Large intestine (tissue), 3 donors: ENCODE measurements around the gene CPEB4. TPM values are rescaled to one million over a fixed set of nuclear protein-coding genes. Genes with fewer than 3 reads are reported as not detected.
A peak's percentile ranks its signal among the peaks of the same experiment; 100 is the strongest.

Source experiments
- DNase-seq, 2 donors: peaks; one replicate each; pipeline versions ENCODE4 v3.0.0 to v3.0.0-alpha.2; 2013
- H3K27ac ChIP-seq: one replicate; pipeline ENCODE4 v1.5.1; 2013; ENCODE audit warnings: low read length
- H3K27me3 ChIP-seq: 2 replicates; pipeline ENCODE4 v1.6.1; 2013; ENCODE audit warnings: low read length; ENCODE audit not compliant: control insufficient read depth, insufficient read depth
- H3K36me3 ChIP-seq: 2 replicates; pipeline ENCODE4 v1.6.1; 2013; ENCODE audit warnings: low read length; ENCODE audit not compliant: control insufficient read depth, insufficient read depth
- H3K4me1 ChIP-seq: one replicate; pipeline ENCODE4 v1.6.1; 2013; ENCODE audit warnings: low read length; ENCODE audit not compliant: control insufficient read depth, insufficient read depth
- H3K4me3 ChIP-seq: one replicate; pipeline ENCODE4 v1.5.1; 2013; ENCODE audit warnings: low read length
- H3K9me3 ChIP-seq: one replicate; pipeline ENCODE4 v1.6.1; 2013; ENCODE audit warnings: mild to moderate bottlenecking, low read depth, low read length, moderate library complexity; ENCODE audit not compliant: control insufficient read depth
- WGBS: methylation state at CpG from one replicate; pipeline ENCODE4 v1.1.5; 2013; ENCODE audit warnings: low lambda C conversion rate; ENCODE audit not compliant: insufficient coverage; 5-methylcytosine and 5-hydroxymethylcytosine counted together
- polyA plus RNA-seq: library from polyadenylated mRNA; unstranded; fragments of 120-200 nt; gene quantifications from one replicate; pipeline ENCODE4 v1.2.1, GENCODE V29; 2013

The CPEB4 gene
- polyA plus RNA-seq, 1 donor: 46.6 TPM

DNA sequence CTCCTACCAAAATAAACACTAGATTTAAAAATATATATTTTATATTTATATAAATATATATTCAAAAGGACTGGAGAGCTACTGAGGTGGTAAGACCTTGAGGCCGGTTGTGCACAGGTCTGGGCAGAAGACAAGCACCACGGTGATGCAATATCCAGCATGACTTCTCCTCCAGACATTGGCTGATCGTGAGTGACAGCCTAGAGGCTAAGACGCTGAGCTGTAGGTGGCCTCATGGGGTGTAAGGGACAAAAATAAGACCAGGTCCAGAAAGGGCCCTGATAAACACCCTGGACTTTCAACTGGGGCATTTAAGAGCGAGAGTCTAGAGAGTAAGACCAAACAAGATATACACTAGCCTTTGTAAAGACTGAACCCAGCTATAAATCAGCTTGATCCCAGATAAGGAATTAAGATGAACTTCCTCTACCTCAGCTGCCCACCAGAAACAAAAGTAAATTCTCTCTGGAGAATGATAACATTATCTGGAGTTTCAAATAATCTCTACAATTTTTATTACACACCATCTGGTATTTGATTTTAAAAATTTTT is 86.6 kb downstream of the CPEB4 start:
- Histone ChIP-seq H3K4me1 (peaks cover 17% of the 10 kb centered on the region), H3K27me3 (no peaks in the 10 kb centered on the region), H3K4me3 (no peak overlapping the region), H3K27ac (peak overlapping the region; percentile 88), H3K36me3 (no peaks in the 10 kb centered on the region), H3K9me3 (peaks cover 3% of the 10 kb centered on the region)
- peak; percentile 88 to 93 for DNase-seq
- 0% methylated on average over 1 of the region's 5 CpGs for WGBS

DNA sequence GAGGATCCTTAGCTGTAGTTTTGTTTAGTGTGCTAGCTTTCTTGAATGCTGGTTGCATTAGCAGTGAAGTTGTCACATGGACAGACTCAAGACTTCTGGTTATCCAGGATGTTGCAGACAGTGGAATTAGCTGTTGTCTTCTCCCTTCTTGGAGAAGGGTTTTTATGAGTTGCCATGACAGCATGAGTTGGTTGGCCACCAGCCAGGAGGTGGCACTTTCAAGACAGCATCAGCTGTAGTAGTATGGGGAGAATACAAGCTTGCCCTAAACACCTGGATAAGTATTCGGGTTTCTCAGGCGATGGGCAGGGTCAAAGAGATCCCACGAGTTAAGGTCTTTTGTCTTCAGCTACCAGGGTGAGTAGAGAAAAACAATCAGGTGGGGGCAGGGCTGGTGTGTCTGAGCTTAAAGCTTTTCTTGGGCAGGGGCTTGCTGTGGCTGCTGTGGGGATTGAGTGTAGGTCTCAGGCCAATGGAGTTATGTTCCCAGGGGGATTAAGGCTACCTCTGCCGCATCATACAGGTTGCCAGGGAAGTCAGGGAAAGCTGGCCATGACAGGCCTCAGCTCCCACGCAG is 93.1 kb downstream of the CPEB4 start:
- no peaks in the 10 kb centered on the region for H3K9me3 ChIP-seq
- no CpG with 5 or more reads among the region's 5 CpGs for WGBS
- DNase-seq: peak in 1 of 2 donors; percentile 8
- H3K4me3 ChIP-seq: no peak overlapping the region
- H3K4me1 ChIP-seq: no peaks in the 10 kb centered on the region
- no peak overlapping the region for H3K27ac ChIP-seq
- no peaks in the 10 kb centered on the region for H3K36me3 ChIP-seq
- no peaks in the 10 kb centered on the region for H3K27me3 ChIP-seq

GRCh38 chr5:173984218-173984617 is 96.1 kb downstream of the CPEB4 start:
- peak in 1 of 2 donors; percentile 26 for DNase-seq

DNA sequence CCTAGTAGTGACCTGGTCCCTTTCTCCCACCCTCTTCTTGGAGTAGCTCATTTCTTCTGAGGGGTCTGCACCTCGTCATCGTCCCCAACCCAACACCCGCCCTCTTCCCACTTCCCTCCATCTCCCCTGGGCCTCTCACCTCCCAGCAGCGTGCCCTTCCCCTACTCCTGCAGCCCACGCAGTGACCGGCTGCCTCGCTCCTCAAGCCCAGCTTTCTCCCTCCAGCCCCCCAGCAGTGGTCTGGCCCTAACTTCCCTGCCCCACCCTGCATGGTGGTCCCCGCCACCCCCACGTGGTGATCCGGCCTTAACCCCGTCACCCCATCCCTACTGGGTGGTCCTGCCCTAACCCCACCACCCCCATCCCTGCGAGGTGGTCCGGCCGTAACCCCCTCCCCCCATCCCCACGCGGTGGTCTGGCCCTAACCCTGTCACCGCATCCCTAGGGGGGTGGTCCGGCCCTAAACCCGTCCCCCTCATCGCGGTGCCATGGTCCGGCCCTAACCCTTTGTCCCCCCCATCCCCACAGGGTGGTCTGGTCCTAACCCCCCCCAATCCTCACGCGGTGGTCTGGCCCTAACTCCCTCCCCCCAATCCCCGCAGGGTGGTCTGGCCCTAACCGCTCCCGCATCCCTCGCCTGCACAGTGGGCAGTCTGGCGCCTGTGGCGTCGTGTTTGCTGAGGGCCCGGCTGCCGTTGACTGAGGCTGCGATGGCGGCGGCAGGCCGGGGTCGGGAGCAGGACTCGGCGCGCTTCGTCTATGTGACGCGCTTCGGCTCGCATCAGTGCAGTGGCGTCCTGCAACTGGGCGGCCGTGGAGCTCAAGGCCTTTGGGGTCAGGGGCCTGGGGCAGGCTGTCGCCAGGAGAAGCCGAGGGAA is 100.6 kb downstream of the CPEB4 start, which contains the start of gene C5orf47:
C5orf47 (plus strand) TSS at position 617 of the 878 bp plus-strand sequence; CDS start at position 711, 94 bp downstream.
- no peaks in the 10 kb centered on the region for H3K27me3 ChIP-seq
- DNase-seq: no peak
- H3K4me3 ChIP-seq: no peak within 1 kb of the TSS
- H3K36me3 ChIP-seq: no peaks in the 10 kb centered on the region
- H3K27ac ChIP-seq: no peak within 1 kb of the TSS
- no CpG with 5 or more reads among the region's 51 CpGs for WGBS
- H3K4me1 ChIP-seq: no peaks in the 10 kb centered on the region
- peaks cover 4% of the 10 kb centered on the region for H3K9me3 ChIP-seq

More at GRCh38 chr5:173984218-173984617, 96.1 kb downstream of the CPEB4 start:
- Histone ChIP-seq H3K4me3 (no peak overlapping the region), H3K9me3 (peaks cover 3% of the 10 kb centered on the region), H3K4me1 (no peaks in the 10 kb centered on the region), H3K36me3 (no peaks in the 10 kb centered on the region), H3K27ac (no peak overlapping the region), H3K27me3 (no peaks in the 10 kb centered on the region)
- WGBS: no CpG with 5 or more reads among the region's 4 CpGs

GRCh38 chr5:173989432-173990082 is 101.4 kb downstream of the CPEB4 start:
- peaks cover 4% of the 10 kb centered on the region for H3K9me3 ChIP-seq
- no peak for DNase-seq
- no peaks in the 10 kb centered on the region for H3K4me1 ChIP-seq
- H3K36me3 ChIP-seq: no peaks in the 10 kb centered on the region
- H3K4me3 ChIP-seq: no peak overlapping the region
- WGBS: no CpG with 5 or more reads among the region's 41 CpGs
- no peaks in the 10 kb centered on the region for H3K27me3 ChIP-seq
- H3K27ac ChIP-seq: no peak overlapping the region

DNA sequence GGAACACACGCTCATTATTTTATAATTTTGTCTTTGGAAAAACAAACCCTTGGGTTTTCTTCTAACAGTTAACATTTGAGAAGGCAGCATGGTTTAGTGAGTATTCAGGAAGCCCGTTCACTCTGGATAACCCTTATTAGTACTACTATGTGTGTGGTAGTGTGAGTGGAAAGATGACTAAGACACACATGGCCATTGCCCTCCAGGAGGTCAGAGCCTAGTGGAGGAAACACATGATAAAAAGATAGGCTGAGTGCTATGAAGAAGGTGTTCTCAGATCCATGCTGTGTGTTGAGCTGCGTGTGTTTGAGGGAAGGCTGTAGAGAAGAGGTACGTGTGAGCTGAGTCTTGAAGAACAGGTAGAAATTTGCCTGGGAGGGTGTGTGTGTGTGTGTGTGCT is 109.2 kb downstream of the CPEB4 start:
- no peaks in the 10 kb centered on the region for H3K9me3 ChIP-seq
- peak in 1 of 2 donors; percentile 7 for DNase-seq
- H3K27me3 ChIP-seq: peaks cover 3% of the 10 kb centered on the region
- H3K27ac ChIP-seq: no peak overlapping the region
- no peaks in the 10 kb centered on the region for H3K4me1 ChIP-seq
- H3K36me3 ChIP-seq: no peaks in the 10 kb centered on the region
- no peak overlapping the region for H3K4me3 ChIP-seq
- WGBS: no CpG with 5 or more reads among the region's 4 CpGs

DNA sequence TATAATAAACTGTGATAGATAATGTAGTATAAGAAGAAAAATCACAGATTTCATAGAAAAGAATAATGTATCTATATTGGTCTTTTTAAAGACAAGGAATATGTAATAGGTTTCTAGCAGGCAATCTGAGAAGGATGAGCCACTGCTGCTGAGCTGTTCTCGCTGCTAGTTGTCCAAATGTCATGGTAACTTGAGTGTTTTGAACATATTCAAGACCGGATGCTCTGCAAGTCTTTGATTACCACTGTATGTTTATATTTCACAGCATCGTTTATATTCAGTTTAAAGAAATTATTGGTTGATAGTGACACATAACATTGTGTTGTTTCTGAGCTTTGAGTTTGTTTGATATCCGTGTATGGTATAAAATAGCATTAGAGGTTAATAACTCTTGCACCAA is 110.4 kb downstream of the CPEB4 start:
- H3K27ac ChIP-seq: no peak overlapping the region
- no peak overlapping the region for H3K4me3 ChIP-seq
- no peaks in the 10 kb centered on the region for H3K36me3 ChIP-seq
- H3K27me3 ChIP-seq: peaks cover 4% of the 10 kb centered on the region
- WGBS: 62% methylated on average over 3 of the region's 4 CpGs
- DNase-seq: no peak
- H3K9me3 ChIP-seq: no peaks in the 10 kb centered on the region
- H3K4me1 ChIP-seq: no peaks in the 10 kb centered on the region

- no peaks in the 10 kb centered on the region for H3K9me3 ChIP-seq
- H3K27ac ChIP-seq: no peak overlapping the region
- H3K4me3 ChIP-seq: no peak overlapping the region
- peaks cover 5% of the 10 kb centered on the region for H3K27me3 ChIP-seq
- H3K4me1 ChIP-seq: no peaks in the 10 kb centered on the region
- no peaks in the 10 kb centered on the region for H3K36me3 ChIP-seq
- no peak for DNase-seq
- WGBS: 79% methylated on average over 4 of the region's 4 CpGs
Observed at GRCh38 chr5:174000076-174000475, 111.9 kb downstream of the CPEB4 start.

DNA sequence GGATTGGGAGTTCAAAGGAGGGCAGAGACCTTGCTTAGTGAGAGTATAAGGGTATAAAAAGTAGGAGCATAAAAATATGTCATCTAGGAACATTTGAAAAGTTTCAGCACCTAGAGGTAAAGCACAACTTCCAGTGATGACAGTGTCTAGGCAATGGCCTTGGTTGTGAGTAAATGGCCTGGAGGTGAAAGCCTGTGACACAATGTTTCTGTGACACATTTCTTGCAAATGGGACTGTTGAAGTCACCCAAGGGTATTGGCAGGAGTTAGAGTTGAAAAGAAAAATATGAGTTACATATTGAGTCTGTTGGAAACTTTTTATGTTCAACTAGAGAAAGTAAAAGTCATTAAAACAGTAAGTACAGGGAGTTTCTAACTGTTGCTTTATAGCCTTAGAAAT is 115.6 kb downstream of the CPEB4 start:
- Histone ChIP-seq H3K27me3 (peaks cover 5% of the 10 kb centered on the region), H3K36me3 (no peaks in the 10 kb centered on the region), H3K4me1 (no peaks in the 10 kb centered on the region), H3K27ac (no peak overlapping the region), H3K9me3 (no peaks in the 10 kb centered on the region), H3K4me3 (no peak overlapping the region)
- no peak for DNase-seq

GRCh38 chr5:174008922-174009321 is 120.8 kb downstream of the CPEB4 start:
- 100% methylated on average over 1 of the region's 5 CpGs for WGBS
- H3K9me3 ChIP-seq: no peaks in the 10 kb centered on the region

More at GRCh38 chr5:174008922-174009321, 120.8 kb downstream of the CPEB4 start:
- H3K4me3 ChIP-seq: no peak overlapping the region
- no peaks in the 10 kb centered on the region for H3K36me3 ChIP-seq
- no peaks in the 10 kb centered on the region for H3K4me1 ChIP-seq
- peaks cover 3% of the 10 kb centered on the region for H3K27me3 ChIP-seq
- DNase-seq: no peak
- no peak overlapping the region for H3K27ac ChIP-seq
